ENCODE data around the gene DHX34.

Gene DHX34

DNA sequence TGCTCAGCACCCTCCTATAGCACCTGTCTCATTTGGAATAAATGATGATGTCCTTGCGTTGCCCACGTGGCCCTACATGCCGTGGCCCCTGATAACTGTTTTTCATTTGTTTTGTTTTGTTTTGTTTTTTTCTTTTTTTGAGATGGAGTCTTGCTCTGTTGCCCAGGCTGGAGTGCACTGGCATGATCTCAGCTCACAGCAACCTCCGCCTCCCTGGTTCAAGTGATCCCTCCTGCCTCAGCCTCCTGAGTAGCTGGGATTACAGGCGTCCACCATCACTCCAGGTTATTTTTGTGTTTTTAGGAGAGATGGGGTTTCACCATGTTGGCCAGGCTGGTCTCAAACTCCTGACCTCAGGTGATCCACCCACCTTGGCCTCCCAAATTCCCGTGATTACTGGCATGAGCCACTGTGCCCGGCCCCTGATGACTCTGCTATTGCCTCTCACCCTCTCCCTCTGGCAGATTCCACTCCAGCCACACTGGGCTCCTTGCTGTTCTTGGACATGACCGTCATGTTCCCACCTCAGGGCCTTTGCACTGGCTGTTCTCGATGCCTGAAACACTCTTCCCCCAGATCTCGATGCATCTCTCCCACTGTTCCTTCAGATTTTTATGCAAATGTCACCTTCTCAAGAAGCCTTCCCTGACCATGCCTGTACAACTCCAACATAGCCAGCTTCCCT is 9.8 kb upstream of the DHX34 start:
- Histone ChIP-seq H4K20me1 (ENCODE audit: insufficient read depth, low read length) (no peaks in the 10 kb centered on the region), H3K4me1 (ENCODE audit: low read length) (peaks cover 4% of the 10 kb centered on the region; the same call in 1 of the 2 replicates), H3K9me2 (replicated peaks; ENCODE audit: insufficient read depth, low read length) (no peaks in the 10 kb centered on the region), H3K4me2 (ENCODE audit: low read depth, low read length) (no peak overlapping the region), H3K27me3 (replicated peaks; ENCODE audit: insufficient read depth, low read length) (no peaks in the 10 kb centered on the region), H2AFZ (ENCODE audit: low read length) (no peak overlapping the region), H3K9ac (ENCODE audit: low read length) (no peak overlapping the region), H3K79me2 (ENCODE audit: low read length) (no peaks in the 10 kb centered on the region), H3F3A (ENCODE audit: insufficient read depth, low read length) (no peaks in the 10 kb centered on the region), H3K4me3 (ENCODE audit: low read length) (no peak overlapping the region), H3K9me3 (replicated peaks; ENCODE audit: insufficient read depth, low read length) (no peaks in the 10 kb centered on the region), H3K27ac (ENCODE audit: low read length) (no peak overlapping the region), H3K36me3 (replicated peaks; ENCODE audit: insufficient read depth, low read length) (no peaks in the 10 kb centered on the region)
- no peak for DNase-seq
- TF ChIP-seq EZH2phosphoT487 (IDR thresholded peaks at IDR 0.05; ENCODE audit: low read length) (no peak), EZH2 (optimal IDR thresholded peaks at IDR 0.05; ENCODE audit: low read depth, low read length) (no peak)
- TF ChIP-seq, protein P1, sequence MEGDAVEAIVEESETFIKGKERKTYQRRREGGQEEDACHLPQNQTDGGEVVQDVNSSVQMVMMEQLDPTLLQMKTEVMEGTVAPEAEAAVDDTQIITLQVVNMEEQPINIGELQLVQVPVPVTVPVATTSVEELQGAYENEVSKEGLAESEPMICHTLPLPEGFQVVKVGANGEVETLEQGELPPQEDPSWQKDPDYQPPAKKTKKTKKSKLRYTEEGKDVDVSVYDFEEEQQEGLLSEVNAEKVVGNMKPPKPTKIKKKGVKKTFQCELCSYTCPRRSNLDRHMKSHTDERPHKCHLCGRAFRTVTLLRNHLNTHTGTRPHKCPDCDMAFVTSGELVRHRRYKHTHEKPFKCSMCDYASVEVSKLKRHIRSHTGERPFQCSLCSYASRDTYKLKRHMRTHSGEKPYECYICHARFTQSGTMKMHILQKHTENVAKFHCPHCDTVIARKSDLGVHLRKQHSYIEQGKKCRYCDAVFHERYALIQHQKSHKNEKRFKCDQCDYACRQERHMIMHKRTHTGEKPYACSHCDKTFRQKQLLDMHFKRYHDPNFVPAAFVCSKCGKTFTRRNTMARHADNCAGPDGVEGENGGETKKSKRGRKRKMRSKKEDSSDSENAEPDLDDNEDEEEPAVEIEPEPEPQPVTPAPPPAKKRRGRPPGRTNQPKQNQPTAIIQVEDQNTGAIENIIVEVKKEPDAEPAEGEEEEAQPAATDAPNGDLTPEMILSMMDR (IDR thresholded peaks at IDR 0.05; ENCODE audit: low read length) = no peak

DNA sequence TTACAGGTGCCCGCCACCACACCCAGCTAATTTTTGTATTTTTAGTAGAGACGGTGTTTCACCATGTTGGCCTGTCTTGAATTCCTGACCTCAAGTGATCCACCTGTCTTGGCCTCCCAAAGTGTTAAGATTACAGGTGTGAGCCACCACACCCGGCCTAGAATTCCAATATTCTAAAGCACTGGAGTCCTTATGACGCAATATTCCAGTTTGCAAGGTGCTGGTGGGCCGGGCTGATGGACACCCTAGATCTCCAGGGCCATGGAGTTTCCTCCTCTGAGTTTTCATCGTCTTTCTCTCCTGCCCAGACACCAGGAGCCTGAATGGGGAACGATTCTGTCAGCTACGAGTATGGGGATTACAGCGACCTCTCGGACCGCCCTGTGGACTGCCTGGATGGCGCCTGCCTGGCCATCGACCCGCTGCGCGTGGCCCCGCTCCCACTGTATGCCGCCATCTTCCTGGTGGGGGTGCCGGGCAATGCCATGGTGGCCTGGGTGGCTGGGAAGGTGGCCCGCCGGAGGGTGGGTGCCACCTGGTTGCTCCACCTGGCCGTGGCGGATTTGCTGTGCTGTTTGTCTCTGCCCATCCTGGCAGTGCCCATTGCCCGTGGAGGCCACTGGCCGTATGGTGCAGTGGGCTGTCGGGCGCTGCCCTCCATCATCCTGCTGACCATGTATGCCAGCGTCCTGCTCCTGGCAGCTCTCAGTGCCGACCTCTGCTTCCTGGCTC is 8.5 kb upstream of the DHX34 start:
- Histone ChIP-seq H3K36me3 (replicated peaks; ENCODE audit: insufficient read depth, low read length) (no peaks in the 10 kb centered on the region), H3F3A (ENCODE audit: insufficient read depth, low read length) (no peaks in the 10 kb centered on the region), H3K4me1 (ENCODE audit: low read length) (peaks cover 4% of the 10 kb centered on the region; the same call in 1 of the 2 replicates), H3K9ac (ENCODE audit: low read length) (no peak overlapping the region), H3K79me2 (ENCODE audit: low read length) (no peaks in the 10 kb centered on the region), H3K4me2 (ENCODE audit: low read depth, low read length) (no peak overlapping the region), H3K9me2 (replicated peaks; ENCODE audit: insufficient read depth, low read length) (no peaks in the 10 kb centered on the region), H3K27ac (ENCODE audit: low read length) (no peak overlapping the region), H4K20me1 (ENCODE audit: insufficient read depth, low read length) (no peaks in the 10 kb centered on the region), H3K27me3 (replicated peaks; ENCODE audit: insufficient read depth, low read length) (no peaks in the 10 kb centered on the region), H3K4me3 (ENCODE audit: low read length) (no peak overlapping the region), H3K9me3 (replicated peaks; ENCODE audit: insufficient read depth, low read length) (no peaks in the 10 kb centered on the region), H2AFZ (ENCODE audit: low read length) (no peak overlapping the region)
- DNase-seq = no peak
- TF ChIP-seq EZH2 (optimal IDR thresholded peaks at IDR 0.05; ENCODE audit: low read depth, low read length) (no peak), EZH2phosphoT487 (IDR thresholded peaks at IDR 0.05; ENCODE audit: low read length) (no peak)
- TF ChIP-seq, protein P1 (IDR thresholded peaks at IDR 0.05; ENCODE audit: low read length) = no peak

DNA sequence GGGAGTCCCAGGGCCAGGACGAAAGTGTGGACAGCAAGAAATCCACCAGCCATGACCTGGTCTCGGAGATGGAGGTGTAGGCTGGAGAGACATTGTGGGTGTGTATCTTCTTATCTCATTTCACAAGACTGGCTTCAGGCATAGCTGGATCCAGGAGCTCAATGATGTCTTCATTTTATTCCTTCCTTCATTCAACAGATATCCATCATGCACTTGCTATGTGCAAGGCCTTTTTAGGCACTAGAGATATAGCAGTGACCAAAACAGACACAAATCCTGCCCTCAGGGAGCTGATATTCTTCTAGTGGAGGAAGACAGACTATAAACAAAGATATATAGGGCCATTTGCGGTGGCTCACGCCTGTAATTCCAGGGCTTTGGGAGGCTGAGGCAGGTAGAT is 7.4 kb upstream of the DHX34 start:
- TF ChIP-seq EZH2phosphoT487 (IDR thresholded peaks at IDR 0.05; ENCODE audit: low read length) (no peak), EZH2 (optimal IDR thresholded peaks at IDR 0.05; ENCODE audit: low read depth, low read length) (no peak)
- TF ChIP-seq, protein P1 (IDR thresholded peaks at IDR 0.05; ENCODE audit: low read length) = no peak
- no peaks in the 10 kb centered on the region for H3K36me3 ChIP-seq (replicated peaks; ENCODE audit: insufficient read depth, low read length)
- H3K79me2 ChIP-seq (ENCODE audit: low read length) = no peaks in the 10 kb centered on the region
- H3K4me2 ChIP-seq (ENCODE audit: low read depth, low read length) = no peak overlapping the region
- no peaks in the 10 kb centered on the region for H4K20me1 ChIP-seq (ENCODE audit: insufficient read depth, low read length)
- no peaks in the 10 kb centered on the region for H3F3A ChIP-seq (ENCODE audit: insufficient read depth, low read length)
- no peak overlapping the region for H2AFZ ChIP-seq (ENCODE audit: low read length)
- H3K9ac ChIP-seq (ENCODE audit: low read length) = no peak overlapping the region
- H3K27me3 ChIP-seq (replicated peaks; ENCODE audit: insufficient read depth, low read length) = no peaks in the 10 kb centered on the region
- no peak for DNase-seq
- H3K9me3 ChIP-seq (replicated peaks; ENCODE audit: insufficient read depth, low read length) = no peaks in the 10 kb centered on the region
- no peaks in the 10 kb centered on the region for H3K9me2 ChIP-seq (replicated peaks; ENCODE audit: insufficient read depth, low read length)
- H3K4me1 ChIP-seq (ENCODE audit: low read length) = no peaks in the 10 kb centered on the region
- H3K27ac ChIP-seq (ENCODE audit: low read length) = no peak overlapping the region
- no peak overlapping the region for H3K4me3 ChIP-seq (ENCODE audit: low read length)

Measured in MM.1S (cell line).